NT2/D1 (cell line): ENCODE measurements around the gene SHB.

Source experiments
- SUZ12 ChIP-seq: IDR thresholded peaks from 2 replicates; pipeline ENCODE4 v1.6.1; 2011; ENCODE audit not compliant: insufficient read length, insufficient read depth; ENCODE audit errors: extremely low read depth
- ZNF274 ChIP-seq: IDR thresholded peaks from 2 replicates; pipeline ENCODE4 v1.6.1; 2011; ENCODE audit warnings: mild to moderate bottlenecking, low read depth, low read length

- TF ChIP-seq ZNF274 = no peak
- no peak for TF ChIP-seq SUZ12
These were observed 20.5 kb upstream of the SHB start for GRCh38 chr9:38089387-38090165.
